ENCODE data around the gene ULBP1.
"Not testable (repeated sequence)": the region's sequence is repeated elsewhere in the genome, so short reads cannot be mapped to it uniquely, and the experiment has no call there.

ULBP1 gene

GRCh38 chr6:149954328-149954983, 9.3 kb upstream of the ULBP1 start:
- DNase-seq: not testable (repeated sequence)

- DNase-seq: not testable (repeated sequence)
Measured at GRCh38 chr6:149954984-149955653, 8.6 kb upstream of the ULBP1 start.

DNA sequence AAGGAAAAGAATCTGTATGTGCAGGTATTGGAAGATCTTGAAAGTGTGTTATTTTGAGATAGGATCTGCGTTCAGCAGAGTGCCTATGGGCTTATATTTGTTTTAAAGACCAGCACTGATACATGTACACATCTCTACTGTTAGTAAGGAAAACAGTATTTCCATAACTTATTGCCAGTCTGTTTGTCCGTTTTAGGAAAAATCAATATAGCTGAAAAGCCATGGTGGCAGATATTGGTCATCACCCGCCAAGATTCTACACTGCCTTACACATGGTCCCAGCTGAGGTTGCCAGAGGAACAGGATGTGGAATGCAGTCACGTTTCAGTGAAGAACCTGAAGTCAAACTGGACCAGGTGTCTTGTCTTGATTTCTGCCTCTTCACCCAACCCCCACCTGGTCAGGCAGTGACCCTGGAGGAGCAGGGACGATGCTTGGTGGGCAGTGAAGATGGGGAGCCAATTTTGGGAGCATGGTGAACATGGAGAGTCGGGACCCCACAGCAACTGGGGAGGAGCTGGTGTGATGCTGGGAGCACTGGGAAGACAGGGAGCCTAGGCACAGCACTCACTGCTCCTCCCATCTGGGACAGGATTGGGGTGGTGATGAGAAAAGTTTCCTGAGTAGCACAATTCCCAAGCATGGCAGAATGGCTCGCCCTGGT, 8.0 kb upstream of the ULBP1 start:
- not testable (repeated sequence) for DNase-seq

GRCh38 chr6:149958124-149958523, 5.6 kb upstream of the ULBP1 start:
- DNase-seq: not testable (repeated sequence)

DNA sequence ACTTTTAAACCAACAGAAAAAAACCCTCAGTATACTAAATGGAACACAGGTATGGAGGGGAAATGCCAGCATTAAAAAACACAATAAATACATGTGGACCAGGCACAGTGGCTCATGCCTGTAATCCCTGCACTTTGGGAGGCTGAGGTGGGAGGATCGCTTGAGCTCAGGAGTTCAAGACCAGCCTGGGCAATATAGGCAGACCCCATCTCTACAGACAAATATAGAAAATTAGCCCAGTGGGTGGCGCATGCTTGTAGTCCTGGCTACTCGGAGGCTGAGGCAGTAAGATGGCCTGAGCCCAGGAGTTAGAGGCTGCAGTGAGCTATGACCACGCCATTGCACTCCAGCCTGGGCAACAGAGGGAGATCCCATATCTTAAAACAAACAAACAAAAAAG, 3.9 kb upstream of the ULBP1 start:
- DNase-seq: not testable (repeated sequence)

GRCh38 chr6:149960488-149960887, 3.3 kb upstream of the ULBP1 start:
- no peak for DNase-seq

DNA sequence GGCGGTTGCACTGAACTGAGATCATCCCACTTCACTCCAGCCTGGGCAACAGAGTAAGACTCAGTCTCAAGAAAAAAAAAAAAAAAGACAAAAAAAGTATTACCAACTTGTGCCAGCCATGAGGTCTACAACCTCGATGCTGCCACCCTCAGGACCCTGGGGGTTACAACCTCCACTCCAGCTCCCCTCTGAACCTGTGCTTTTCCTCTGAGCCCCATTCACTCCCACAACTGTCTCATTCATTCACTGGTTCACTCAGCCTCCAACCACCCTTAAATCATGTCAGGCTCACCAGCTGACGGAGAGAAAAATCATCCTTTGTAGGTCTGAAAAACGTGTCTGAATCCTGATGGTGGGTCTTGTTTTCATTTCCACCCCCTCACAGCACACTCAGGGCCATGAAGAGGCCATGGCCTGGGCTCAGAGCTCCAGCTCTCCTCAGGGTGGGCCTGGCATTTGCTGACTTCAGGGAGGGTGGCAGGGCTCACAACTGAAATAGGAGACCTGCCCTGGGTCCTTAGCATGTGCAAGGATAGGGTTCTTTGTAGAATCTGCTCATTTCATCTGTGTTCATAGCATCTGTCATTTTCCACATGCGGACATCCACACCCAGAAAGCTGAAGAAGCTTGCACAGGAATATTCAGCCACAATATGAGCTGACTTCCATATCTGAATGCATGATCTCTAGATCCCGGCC, 1.9 kb upstream of the ULBP1 start:
- peak; percentile 22 for DNase-seq

DNA sequence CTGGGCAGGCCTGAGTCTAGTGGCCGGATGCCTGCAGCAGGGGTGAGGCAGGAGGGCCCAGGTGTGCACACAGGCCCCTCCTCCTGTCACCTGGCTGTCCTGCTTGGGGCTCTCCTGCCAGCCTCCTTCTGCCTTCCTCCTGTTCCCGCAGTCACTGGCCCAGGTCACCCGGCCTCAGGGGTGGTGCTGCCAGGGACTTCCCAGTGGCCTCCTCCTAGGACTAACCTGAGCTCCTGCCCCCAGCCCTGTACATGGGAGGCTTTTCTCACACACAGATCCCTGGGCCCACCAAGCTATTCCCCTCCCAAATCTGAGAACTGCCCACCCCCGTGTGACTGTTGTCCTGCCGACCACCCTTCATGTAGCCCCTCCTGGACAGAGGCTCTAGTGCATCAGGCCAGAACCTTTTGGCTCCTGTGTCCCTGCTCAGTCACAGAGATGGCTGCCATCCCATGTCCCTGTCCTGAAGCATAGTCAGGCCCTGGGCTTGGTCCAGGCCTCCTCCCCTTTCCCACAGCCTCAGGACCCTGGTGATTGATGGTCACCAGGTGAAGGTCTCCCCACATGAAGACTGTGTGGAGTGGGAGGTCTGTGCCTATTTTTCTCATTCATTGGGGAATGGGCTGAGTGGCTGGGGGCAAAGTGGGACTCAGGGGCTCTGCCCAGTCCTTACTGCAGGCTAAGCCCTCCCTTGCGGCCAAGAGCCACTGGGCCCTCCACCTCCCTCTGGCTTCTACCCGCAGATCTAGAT, 1.1 kb upstream of the ULBP1 start:
- DNase-seq: no peak

DNA sequence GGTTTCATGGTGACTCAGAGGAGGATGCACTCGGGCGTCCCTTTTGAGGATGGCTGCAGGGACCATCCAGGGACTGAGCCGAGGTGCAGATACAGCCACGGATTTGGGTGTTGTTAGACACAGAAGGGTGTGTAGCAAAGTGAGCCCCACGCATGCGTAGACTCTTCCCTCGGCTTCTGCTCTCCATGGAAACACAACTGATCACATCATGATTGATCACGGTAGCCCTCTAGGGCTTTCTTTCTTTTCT, 606 bp upstream of the ULBP1 start:
- peak; percentile 79 for DNase-seq

GRCh38 chr6:149964308-149965193, 808 bp downstream of the ULBP1 start:
- peak; percentile 28 for DNase-seq

DNA sequence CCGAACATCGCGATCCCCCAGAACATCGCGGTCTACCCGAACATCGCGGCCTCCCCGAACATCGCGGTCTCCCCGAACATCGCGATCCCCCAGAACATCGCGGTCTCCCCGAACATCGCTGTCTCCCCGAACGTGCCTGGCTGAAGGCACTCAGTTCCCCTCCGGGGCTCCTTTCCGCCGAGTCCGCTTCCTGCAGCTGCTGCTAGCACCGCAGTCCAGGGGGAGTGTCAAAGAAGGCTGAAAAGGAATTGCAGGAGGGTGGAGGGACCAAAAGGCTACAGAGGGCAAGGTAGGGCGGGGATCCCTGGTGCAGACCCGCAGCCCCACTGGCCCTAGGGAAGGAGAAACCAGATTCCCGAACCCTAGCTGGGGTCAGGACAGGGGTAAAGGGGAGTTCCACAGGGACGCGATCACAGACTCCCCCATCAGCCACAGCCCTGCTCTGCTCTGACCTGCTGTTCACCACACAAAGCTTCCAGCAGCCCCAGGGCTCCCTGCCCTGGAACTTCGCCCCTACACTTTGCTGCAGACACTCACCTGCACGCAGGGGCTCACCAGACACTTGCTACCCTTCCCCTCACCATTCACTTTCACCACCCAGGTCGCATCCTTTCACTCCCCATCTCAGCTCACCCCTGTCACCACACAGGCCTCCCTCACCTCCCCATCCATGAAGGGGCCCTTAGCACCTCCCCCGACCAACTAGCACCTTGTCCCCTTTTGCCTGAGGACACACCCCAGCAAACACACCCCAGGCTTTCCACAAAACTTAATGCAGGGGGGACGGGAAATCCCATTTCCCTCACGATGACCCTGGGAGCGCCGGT, 1.7 kb downstream of the ULBP1 start:
- no peak for DNase-seq

- not testable (repeated sequence) for DNase-seq
Measured at GRCh38 chr6:149966319-149966718, 2.6 kb downstream of the ULBP1 start.

DNA sequence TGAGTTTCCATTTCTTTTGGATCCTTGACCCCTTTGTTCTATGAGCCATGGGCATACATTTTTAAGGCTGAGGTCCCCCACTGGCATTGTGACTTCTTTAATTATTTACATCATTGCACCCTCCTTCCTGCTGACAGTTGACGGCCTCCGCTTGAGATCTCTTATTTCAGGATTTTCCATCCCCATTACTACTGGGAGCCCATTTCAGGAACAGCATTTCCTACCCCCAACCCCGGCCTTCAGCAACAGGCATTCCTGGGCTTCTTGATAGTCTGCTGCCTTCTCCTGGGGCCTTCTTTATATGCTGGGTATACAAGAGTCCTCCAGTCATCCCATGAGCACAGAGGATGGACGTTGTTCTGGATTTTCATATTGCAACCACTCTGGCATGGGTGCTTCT, 3.8 kb downstream of the ULBP1 start:
- DNase-seq: no peak

DNA sequence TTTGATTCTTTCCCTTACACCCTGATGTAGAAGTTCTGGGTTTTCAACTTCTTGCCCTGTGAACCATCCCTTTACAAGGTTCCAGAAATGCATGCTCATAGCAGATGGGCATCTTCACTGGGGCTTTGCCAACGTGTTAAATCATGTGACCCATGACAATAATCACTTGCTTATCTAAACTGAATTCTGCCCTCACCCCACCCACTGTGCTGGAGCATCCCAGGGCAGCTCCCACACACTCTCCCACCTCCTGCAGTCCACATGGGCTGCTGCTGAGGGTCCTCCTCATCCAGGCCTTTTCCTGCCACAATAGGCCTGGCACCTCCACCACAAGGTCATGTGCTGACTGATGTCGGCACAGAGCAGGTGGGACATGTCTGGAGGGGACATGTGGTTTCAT, 4.3 kb downstream of the ULBP1 start:
- not testable (repeated sequence) for DNase-seq

DNA sequence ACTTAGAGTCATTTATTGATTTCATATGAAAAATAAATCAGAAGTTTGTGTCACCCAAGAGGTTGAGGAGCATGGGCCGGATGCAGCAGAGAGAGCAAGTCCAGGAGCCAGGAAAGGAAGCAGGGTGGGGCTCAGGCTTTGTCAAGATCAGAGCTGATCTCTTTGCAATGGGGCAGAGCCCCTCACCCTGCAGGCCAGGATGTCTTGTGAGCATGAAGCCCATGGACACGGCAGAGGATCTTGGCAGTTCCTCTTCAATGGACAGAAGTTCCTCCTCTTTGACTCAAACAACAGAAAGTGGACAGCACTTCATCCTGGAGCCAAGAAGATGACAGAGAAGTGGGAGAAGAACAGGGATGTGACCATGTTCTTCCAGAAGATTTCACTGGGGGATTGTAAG, 5.2 kb downstream of the ULBP1 start:
- DNase-seq: not testable (repeated sequence)

- no peak for DNase-seq
Measured at GRCh38 chr6:149969635-149970034, 5.9 kb downstream of the ULBP1 start.

DNA sequence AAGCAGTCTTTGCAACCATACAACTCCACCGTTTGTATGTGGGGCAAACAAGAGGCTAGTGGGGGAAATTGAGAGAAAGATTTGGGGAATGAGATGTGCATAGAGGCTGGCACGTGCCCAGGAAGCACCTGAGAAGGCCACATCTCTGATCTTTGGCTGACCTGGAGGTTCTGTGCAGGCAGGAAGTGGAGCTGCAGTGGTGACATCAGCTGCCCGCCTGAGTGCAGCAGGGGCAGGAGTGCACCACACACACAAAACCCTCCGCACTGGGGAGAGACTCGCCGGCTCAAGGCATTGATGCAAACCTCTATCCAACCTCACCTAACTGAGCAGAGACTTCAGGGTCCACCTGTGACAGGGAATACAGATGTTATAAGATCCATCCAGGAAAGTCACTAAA, 10.7 kb downstream of the ULBP1 start:
- not testable (repeated sequence) for DNase-seq

GRCh38 chr6:149974825-149975224, 11.1 kb downstream of the ULBP1 start:
- DNase-seq: no peak

GRCh38 chr6:149975400-149975799, 11.7 kb downstream of the ULBP1 start:
- DNase-seq: no peak

GRCh38 chr6:149977221-149977620, 13.5 kb downstream of the ULBP1 start:
- DNase-seq: no peak

DNA sequence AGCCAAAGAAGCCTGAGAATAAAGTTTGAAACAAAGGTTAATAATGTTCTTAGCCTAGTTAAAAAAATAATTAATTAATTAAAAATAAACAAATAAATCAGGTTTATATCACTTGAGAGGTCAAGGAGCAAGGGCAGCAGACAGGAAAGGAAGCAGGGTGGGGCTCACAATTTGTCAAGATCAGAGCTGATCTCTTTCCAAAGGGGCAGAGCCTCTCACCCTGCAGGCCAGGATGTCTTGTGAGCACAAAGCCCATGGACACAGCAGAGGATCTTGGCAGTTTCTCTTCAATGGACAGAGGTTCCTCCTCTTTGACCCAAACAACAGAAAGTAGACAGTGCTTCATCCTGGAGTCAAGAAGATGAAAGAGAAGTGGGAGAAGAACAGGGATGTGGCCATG, 14.9 kb downstream of the ULBP1 start:
- DNase-seq: no peak

Measured in fibroblast of skin of right biceps (primary cell).